SU-DHL-6 (cell line): ENCODE data around the gene GRIA1.

Experiments
- H2AFZ ChIP-seq: fragments of 200-600 bp; sonication (generic); 2 replicates; pipeline ENCODE4 v1.6.1; 2014; ENCODE audit warnings: low read depth, mild to moderate bottlenecking, moderate library complexity, mixed read lengths, antibody characterized with exemption, low read length; ENCODE audit not compliant: severe bottlenecking
- H3F3A ChIP-seq: fragments of 200-600 bp; shearing (Covaris generic); 2 replicates; pipeline ENCODE4 v1.6.0; 2016; ENCODE audit warnings: antibody characterized with exemption, mild to moderate bottlenecking; ENCODE audit not compliant: insufficient read depth
- H3K27ac ChIP-seq: fragments of 200-600 bp; sonication (generic); 2 replicates; pipeline ENCODE4 v1.5.1; 2016; ENCODE audit warnings: low read depth, mild to moderate bottlenecking, low read length, moderate library complexity, mixed read lengths
- H3K27me3 ChIP-seq: fragments of 200-600 bp; sonication (generic), shearing (Covaris generic); 2 replicates; pipeline ENCODE4 v1.6.0; 2014; ENCODE audit warnings: mild to moderate bottlenecking, low read length
- H3K36me3 ChIP-seq: fragments of 200-600 bp; sonication (generic); 2 replicates; pipeline ENCODE4 v1.6.1; 2014; ENCODE audit warnings: mild to moderate bottlenecking, low read length, mixed read lengths
- H3K4me2 ChIP-seq: fragments of 300-600, 200-600 bp; shearing (Covaris generic), sonication (generic); 2 replicates; pipeline ENCODE4 v1.6.0; 2014; ENCODE audit warnings: low read length, low read depth, mild to moderate bottlenecking; ENCODE audit not compliant: poor library complexity, severe bottlenecking
- H3K4me3 ChIP-seq: fragments of 200-600 bp; sonication (generic); 2 replicates; pipeline ENCODE4 v1.5.1; 2014; ENCODE audit warnings: antibody characterized with exemption, low read length, mild to moderate bottlenecking, mixed read lengths; ENCODE audit not compliant: insufficient read depth, poor library complexity, severe bottlenecking
- H3K79me2 ChIP-seq: fragments of 200-600 bp; sonication (generic); 2 replicates; pipeline ENCODE4 v1.6.1; 2014; ENCODE audit warnings: mild to moderate bottlenecking, low read length, moderate library complexity; ENCODE audit not compliant: insufficient read depth
- H3K9ac ChIP-seq: fragments of 200-600 bp; sonication (generic); 2 replicates; pipeline ENCODE4 v1.7.0; 2014; ENCODE audit warnings: mild to moderate bottlenecking, low read length
- H3K9me2 ChIP-seq: fragments of 200-600 bp; sonication (generic); replicated peaks from 2 replicates; pipeline ENCODE4 v1.6.1; 2014; ENCODE audit warnings: low read length; ENCODE audit not compliant: insufficient read depth
- H3K9me3 ChIP-seq: fragments of 200-600 bp; sonication (generic); 2 replicates; pipeline ENCODE4 v1.6.1; 2014; ENCODE audit warnings: low read length, mixed read lengths; ENCODE audit not compliant: insufficient read depth
- H4K20me1 ChIP-seq: fragments of 200-600 bp; sonication (generic); 2 replicates; pipeline ENCODE4 v1.6.1; 2014; ENCODE audit warnings: low read depth, mild to moderate bottlenecking, antibody characterized with exemption, low read length, moderate library complexity, mixed read lengths
- EZH2phosphoT487 ChIP-seq: fragments of 200-600 bp; sonication (generic), shearing (Covaris generic); conservative IDR thresholded peaks from 2 replicates; pipeline ENCODE4 v1.6.1; 2018; ENCODE audit warnings: mild to moderate bottlenecking, antibody characterized with exemption, low read length, moderate library complexity, mixed read lengths
- TF ChIP-seq, protein P1 (sequence below): fragments of 200-600 bp; sonication (generic); IDR thresholded peaks from one replicate; pipeline ENCODE4 v1.5.1; 2017; ENCODE audit warnings: antibody characterized with exemption, mild to moderate bottlenecking, low read length, moderate library complexity; ENCODE audit not compliant: insufficient read depth, poor library complexity, severe bottlenecking

The GRIA1 gene

GRCh38 chr5:153712946-153713345, 222.5 kb downstream of the GRIA1 start:
- no peak for TF ChIP-seq EZH2phosphoT487
- TF ChIP-seq, protein P1, sequence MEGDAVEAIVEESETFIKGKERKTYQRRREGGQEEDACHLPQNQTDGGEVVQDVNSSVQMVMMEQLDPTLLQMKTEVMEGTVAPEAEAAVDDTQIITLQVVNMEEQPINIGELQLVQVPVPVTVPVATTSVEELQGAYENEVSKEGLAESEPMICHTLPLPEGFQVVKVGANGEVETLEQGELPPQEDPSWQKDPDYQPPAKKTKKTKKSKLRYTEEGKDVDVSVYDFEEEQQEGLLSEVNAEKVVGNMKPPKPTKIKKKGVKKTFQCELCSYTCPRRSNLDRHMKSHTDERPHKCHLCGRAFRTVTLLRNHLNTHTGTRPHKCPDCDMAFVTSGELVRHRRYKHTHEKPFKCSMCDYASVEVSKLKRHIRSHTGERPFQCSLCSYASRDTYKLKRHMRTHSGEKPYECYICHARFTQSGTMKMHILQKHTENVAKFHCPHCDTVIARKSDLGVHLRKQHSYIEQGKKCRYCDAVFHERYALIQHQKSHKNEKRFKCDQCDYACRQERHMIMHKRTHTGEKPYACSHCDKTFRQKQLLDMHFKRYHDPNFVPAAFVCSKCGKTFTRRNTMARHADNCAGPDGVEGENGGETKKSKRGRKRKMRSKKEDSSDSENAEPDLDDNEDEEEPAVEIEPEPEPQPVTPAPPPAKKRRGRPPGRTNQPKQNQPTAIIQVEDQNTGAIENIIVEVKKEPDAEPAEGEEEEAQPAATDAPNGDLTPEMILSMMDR: no peak
- Histone ChIP-seq H3K9me3 (no peaks in the 10 kb centered on the region), H3K4me3 (no peak overlapping the region), H3K36me3 (no peaks in the 10 kb centered on the region), H3F3A (no peaks in the 10 kb centered on the region), H3K27ac (no peak overlapping the region), H3K4me2 (no peak overlapping the region), H2AFZ (no peak overlapping the region), H3K9me2 (no peaks in the 10 kb centered on the region), H3K9ac (no peak overlapping the region), H3K79me2 (no peaks in the 10 kb centered on the region), H4K20me1 (no peaks in the 10 kb centered on the region), H3K27me3 (no peaks in the 10 kb centered on the region)

GRCh38 chr5:153713943-153714342, 223.5 kb downstream of the GRIA1 start:
- Histone ChIP-seq H3K4me3 (no peak overlapping the region), H3K27ac (no peak overlapping the region), H2AFZ (no peak overlapping the region), H3K27me3 (no peaks in the 10 kb centered on the region), H3K9ac (no peak overlapping the region), H3K9me2 (no peaks in the 10 kb centered on the region), H3K9me3 (no peaks in the 10 kb centered on the region), H3K4me2 (no peak overlapping the region), H3K36me3 (no peaks in the 10 kb centered on the region), H4K20me1 (no peaks in the 10 kb centered on the region), H3K79me2 (no peaks in the 10 kb centered on the region), H3F3A (no peaks in the 10 kb centered on the region)
- no peak for TF ChIP-seq EZH2phosphoT487
- TF ChIP-seq, protein P1: no peak

- Histone ChIP-seq H3K79me2 (no peaks in the 10 kb centered on the region), H3K9ac (no peak overlapping the region), H3K27ac (no peak overlapping the region), H3K27me3 (no peaks in the 10 kb centered on the region), H3K4me2 (no peak overlapping the region), H3K4me3 (no peak overlapping the region), H3K36me3 (no peaks in the 10 kb centered on the region), H4K20me1 (no peaks in the 10 kb centered on the region), H2AFZ (no peak overlapping the region), H3F3A (no peaks in the 10 kb centered on the region), H3K9me2 (no peaks in the 10 kb centered on the region), H3K9me3 (no peaks in the 10 kb centered on the region)
- TF ChIP-seq EZH2phosphoT487: no peak
- TF ChIP-seq, protein P1: no peak
Measured at GRCh38 chr5:153714798-153715197, 224.3 kb downstream of the GRIA1 start.
